Vagina (tissue), 2 donors: ENCODE measurements around the gene PDE5A.

Experiments
- CTCF ChIP-seq, 3 experiments: fragments of 450-650 bp in 2 of 3; fragments of 200-600 bp in 1 of 3; sonication (generic) in 1 of 3; IDR thresholded peaks; one replicate each; pipeline ENCODE4 v1.5.1; 2017 to 2019; ENCODE audit warnings: antibody characterized with exemption in 3 of 3, mild to moderate bottlenecking in 2 of 3, moderate library complexity in 2 of 3
- POLR2A ChIP-seq, 2 donors: fragments of 450-650 bp; IDR thresholded peaks; one replicate each; pipeline ENCODE4 v1.6.1; 2017; ENCODE audit warnings: antibody characterized with exemption in 2 of 2, mild to moderate bottlenecking in 2 of 2, moderate library complexity in 2 of 2

- TF ChIP-seq CTCF (IDR thresholded peaks at IDR 0.05): no peak
- no peak for TF ChIP-seq POLR2A (IDR thresholded peaks at IDR 0.05)
These were observed 105.2 kb downstream of the PDE5A start for GRCh38 chr4:119523399-119523798.
